Measurements from ENCODE around the gene GABRR2.
"Not testable (repeated sequence)": the region's sequence is repeated elsewhere in the genome, so short reads cannot be mapped to it uniquely, and the experiment has no call there.

Gene GABRR2

GRCh38 chr6:89255417-89255816 lies 59.7 kb downstream of the GABRR2 start:
- no peak for DNase-seq

- peak; percentile 22 for DNase-seq
These were observed 60.5 kb downstream of the GABRR2 start for GRCh38 chr6:89254569-89254968.

GRCh38 chr6:89252907-89253306 lies 62.2 kb downstream of the GABRR2 start:
- no peak for DNase-seq

- no peak for DNase-seq
These were observed 63.1 kb downstream of the GABRR2 start for GRCh38 chr6:89251976-89252375.

GRCh38 chr6:89251170-89251569 lies 63.9 kb downstream of the GABRR2 start:
- peak; percentile 17 for DNase-seq

- DNase-seq: no peak
These were observed 64.9 kb downstream of the GABRR2 start for GRCh38 chr6:89250239-89250638.

- no peak for DNase-seq
These were observed 70.7 kb downstream of the GABRR2 start for GRCh38 chr6:89244241-89244985.

GRCh38 chr6:89243331-89243629 lies 71.8 kb downstream of the GABRR2 start:
- no peak for DNase-seq

GRCh38 chr6:89242574-89243330 lies 72.3 kb downstream of the GABRR2 start:
- no peak for DNase-seq

- DNase-seq: no peak
These were observed 75.8 kb downstream of the GABRR2 start for GRCh38 chr6:89239338-89239737.

- no peak for DNase-seq
These were observed 77.9 kb downstream of the GABRR2 start for GRCh38 chr6:89237158-89237557.

GRCh38 chr6:89233605-89234004 lies 81.5 kb downstream of the GABRR2 start:
- not testable (repeated sequence) for DNase-seq

GRCh38 chr6:89222712-89223039 lies 92.4 kb downstream of the GABRR2 start:
- DNase-seq: no peak

GRCh38 chr6:89221971-89222711 lies 93.0 kb downstream of the GABRR2 start:
- peak; percentile 1 for DNase-seq

- DNase-seq: no peak
These were observed 94.0 kb downstream of the GABRR2 start for GRCh38 chr6:89221129-89221528.

GRCh38 chr6:89217299-89217910 lies 97.7 kb downstream of the GABRR2 start, which contains the start of gene GABRR1:
Gene GABRR1, minus strand, starts transcription at chr6:89217358. Its CDS starts 36 bp downstream, at chr6:89217322.
- no peak for DNase-seq

- DNase-seq: no peak
These were observed 98.7 kb downstream of the GABRR2 start for GRCh38 chr6:89216411-89216810.

- no peak for DNase-seq
These were observed 99.7 kb downstream of the GABRR2 start for GRCh38 chr6:89215391-89215790.

- no peak for DNase-seq
These were observed 100.9 kb downstream of the GABRR2 start for GRCh38 chr6:89214197-89214596.

GRCh38 chr6:89212472-89212871 lies 102.6 kb downstream of the GABRR2 start:
- no peak for DNase-seq

GRCh38 chr6:89209457-89209856 lies 105.6 kb downstream of the GABRR2 start:
- DNase-seq: no peak

- no peak for DNase-seq
These were observed 106.5 kb downstream of the GABRR2 start for GRCh38 chr6:89208551-89208950.
